SW480 (cell line): ENCODE measurements around the gene SLFN12L.
"Not testable (repeated sequence)": the region's sequence is repeated elsewhere in the genome, so short reads cannot be mapped to it uniquely, and the experiment has no call there.

Experiments
- DNase-seq: peaks from one replicate; pipeline ENCODE4 v3.0.0-alpha.2; 2016; ENCODE audit warnings: low spot score

Gene SLFN12L

GRCh38 chr17:35537601-35538141 is at the start of gene SLFN12L:
Gene SLFN12L (minus strand): TSS chr17:35537678. CDS start chr17:35522364, 15,314 bp downstream.
- no peak for DNase-seq

GRCh38 chr17:35586569-35587073 is 49.1 kb upstream of the SLFN12L start:
- DNase-seq, result peak; percentile 9

DNA sequence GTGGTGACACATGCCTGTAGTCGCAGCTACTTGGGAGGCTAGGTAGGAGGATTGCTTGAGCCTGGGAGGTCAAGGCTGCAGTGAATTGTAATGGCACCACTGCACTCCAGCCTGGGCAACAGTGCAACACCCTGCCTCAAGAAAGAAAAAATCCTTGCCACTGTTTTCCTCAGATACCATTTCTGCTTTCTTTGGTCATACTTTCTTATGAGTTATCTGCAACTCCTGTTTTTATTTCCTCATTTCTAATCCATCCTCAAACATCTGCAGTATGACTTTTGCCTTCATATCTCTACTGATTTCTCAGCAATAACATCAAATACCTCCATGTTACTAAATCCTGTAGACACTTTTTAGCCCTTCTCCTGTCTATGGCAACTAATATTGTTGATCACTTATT is 46.6 kb upstream of the SLFN12L start:
- DNase-seq, result no peak

GRCh38 chr17:35578929-35579432 is 41.5 kb upstream of the SLFN12L start:
- no peak for DNase-seq

DNA sequence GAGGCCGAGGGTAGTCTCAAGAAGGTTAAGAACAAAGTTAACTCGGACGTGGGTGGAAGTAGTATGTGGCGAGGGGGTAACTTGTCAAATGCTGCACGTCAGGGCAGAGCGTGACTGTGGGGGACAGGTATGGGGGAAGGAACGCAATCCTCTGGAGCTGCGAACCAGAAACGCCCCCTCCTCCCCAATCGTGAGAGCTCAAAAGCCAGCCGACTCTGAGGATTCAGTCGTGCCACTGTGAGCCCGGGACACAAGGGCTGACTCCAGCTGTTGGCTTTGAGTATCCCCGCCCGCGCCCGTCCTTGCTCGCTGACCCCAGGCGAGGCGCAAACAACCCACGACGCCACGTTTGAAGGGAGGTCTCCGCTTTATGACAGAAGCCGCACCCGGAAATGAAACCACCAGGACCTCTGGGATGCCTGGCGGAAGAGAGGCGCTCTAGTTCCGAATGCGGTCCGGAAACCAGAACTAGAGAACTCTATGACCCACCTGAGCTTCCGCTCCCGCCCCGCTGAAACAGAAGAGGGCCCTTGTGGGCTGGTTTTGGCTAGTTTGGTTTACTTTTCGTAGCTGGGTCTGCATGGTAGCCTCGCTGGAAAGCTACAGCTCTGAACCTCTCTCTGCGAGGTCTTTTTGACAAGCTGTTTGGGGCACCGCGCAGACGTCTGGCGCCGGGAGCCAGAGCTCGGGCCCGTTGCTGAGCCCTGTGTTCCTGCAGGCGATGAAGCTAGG is 40.9 kb upstream of the SLFN12L start, which contains the start of gene PEX12:
TSS of gene PEX12 (minus strand) at position 375 of the 732 bp plus-strand sequence. CDS start 550 bp downstream, outside the sequence.
- DNase-seq, result peak; percentile 91

DNA sequence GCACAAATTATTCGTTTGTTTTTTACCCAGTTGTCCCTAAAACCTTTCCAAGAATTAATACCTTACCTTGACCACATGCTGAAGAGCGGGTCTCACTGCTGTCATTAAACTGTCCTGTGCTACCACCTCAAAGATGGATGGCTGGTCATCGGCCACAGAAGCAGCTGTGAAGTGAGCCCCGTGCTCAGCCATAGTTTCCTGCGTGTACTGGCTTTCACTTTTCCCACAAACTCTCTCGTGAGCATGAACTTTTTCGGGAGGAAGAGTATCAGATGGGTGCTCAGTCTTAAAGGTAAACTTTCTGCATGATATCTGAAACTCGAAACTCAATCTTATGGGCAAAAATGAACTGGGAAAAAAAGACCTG is 40.3 kb upstream of the SLFN12L start:
- DNase-seq, result peak; percentile 11

GRCh38 chr17:35575759-35576158 is 38.3 kb upstream of the SLFN12L start:
- DNase-seq, result no peak

- DNase-seq, result no peak
These were observed 31.9 kb upstream of the SLFN12L start for GRCh38 chr17:35569405-35569804.

DNA sequence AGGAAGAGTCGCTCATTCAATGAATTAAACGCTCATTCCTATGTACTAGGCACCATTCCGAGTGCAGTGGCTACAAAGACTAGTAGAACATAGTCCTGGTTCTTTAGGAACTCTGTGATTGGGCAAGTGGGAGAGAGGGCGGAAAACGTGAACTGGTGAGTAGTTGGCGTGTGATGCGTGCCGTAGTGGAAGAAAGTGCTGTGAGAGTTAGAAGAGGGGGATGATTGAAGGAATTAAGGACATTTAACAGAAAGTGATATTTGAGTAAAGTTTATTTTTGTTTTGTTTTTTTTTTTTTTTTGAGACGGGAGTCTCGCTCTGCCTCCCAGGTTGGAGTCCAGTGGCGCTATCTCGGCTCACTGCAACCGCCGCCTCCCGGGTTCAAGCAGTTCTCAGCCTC is 31.1 kb upstream of the SLFN12L start:
- DNase-seq, result peak; percentile 53

- no peak for DNase-seq
These were observed 29.5 kb upstream of the SLFN12L start for GRCh38 chr17:35566968-35567367.

DNA sequence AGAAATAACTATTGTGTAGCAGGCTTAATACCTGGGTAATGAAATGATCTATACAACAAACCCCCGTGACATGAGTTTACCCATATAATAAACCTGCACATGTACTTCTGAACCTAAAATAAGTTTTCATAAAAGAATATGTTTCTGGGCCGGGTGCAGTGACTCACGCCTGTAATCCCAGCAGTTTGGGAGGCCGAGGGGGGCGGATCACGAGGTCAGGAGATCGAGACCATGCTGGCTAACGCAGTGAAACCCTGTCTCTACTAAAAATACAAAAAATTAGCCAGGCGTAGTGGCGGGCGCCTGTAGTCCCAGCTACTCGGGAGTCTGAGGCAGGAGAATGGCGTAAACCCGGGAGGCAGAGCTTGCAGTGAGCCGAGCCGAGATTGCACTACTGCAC is 25.7 kb upstream of the SLFN12L start:
- DNase-seq, result not testable (repeated sequence)

GRCh38 chr17:35560703-35561102 is 23.2 kb upstream of the SLFN12L start, which contains the start of gene SLFN14:
Gene SLFN14 (minus strand): TSS chr17:35560819. CDS start chr17:35558062, 2,757 bp downstream.
- no peak for DNase-seq

GRCh38 chr17:35559495-35560210 is 22.2 kb upstream of the SLFN12L start:
- no peak for DNase-seq

DNA sequence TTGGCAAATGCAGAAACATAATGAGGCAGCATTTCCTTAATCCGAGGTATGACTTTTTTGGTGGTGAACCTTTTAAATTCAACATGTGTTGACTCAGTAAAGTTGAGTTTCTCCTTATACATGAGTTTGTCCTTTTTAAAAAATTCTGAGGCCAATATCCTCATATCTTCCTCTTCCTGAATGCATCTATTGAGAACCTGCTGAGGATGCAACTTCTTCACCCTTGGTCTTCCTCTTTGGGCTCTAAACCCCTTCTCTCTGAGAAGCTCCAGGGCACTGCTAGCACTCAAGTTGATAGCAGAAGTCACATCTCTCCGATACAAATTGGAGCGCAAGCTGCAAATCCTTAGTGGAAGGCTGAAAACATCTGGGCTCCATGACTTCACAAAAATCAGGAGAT is 19.9 kb upstream of the SLFN12L start:
- DNase-seq, result no peak

GRCh38 chr17:35555691-35556090 is 18.2 kb upstream of the SLFN12L start:
- DNase-seq, result no peak

DNA sequence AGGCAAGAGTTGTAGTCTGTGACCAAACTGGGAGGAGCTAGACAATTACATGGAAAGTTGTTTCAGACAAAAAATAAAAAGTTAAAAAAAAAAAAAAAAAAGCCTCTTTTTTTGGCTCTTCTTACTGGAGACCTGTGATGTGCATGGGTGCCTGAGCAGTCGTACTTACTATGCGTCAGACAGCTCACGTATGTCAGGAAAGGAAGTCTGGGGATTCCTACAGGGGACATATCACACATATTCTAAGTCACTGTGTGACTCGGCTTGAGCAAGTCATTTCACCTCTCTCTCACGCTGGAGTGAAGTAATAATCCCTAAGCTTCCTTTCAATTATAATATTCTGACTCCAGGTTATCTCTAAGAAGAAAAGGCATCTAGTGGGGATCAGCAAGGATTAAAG is 17.2 kb upstream of the SLFN12L start:
- DNase-seq, result no peak

DNA sequence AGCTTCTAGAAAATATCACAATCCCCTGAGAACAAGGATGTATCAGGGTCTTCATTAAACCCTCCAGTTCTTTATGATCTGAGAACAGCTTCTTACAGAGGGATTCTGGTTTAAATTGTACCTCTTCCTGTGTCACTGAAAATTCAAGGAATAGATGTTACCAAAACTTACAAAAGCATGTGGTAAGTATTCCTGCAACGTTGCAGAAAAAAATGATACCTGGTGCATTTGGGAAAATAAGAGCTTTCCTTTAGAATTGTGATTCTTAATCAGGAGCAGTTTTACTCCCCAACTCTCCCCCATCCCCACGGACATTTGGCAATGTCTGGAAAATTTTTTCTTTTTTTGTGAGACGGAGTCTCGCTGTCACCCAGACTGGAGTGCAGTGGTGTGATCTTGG is 15.8 kb upstream of the SLFN12L start:
- no peak for DNase-seq

GRCh38 chr17:35548978-35549377 is 11.5 kb upstream of the SLFN12L start:
- no peak for DNase-seq

DNA sequence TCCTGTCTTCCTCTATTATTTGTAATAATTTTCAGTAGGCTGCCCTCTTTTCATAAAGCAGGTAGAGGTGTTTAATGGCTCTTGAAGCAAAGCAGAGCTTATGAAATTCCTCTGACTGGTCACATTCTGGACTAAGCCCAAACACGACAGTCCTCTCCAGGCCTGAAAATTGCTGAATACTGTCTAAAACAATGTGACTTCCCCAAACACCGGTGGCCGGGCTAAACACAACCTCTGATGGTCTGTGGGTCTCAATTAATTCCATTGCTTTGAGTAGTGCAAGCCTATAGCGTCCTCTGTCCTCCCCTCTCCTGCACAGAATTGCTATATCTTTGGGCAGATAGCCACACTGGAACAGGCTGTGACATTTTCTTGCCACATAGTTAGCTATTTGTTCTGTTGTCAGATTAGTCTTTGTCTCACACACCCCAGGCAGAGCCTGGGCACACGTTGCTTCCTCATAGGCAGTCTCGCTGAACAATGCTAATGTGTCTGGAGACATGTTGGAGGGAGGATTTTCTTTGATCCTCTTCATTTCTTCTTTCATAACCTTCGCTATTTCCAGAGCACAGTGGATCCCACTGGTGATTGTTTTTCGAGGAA is 10.8 kb upstream of the SLFN12L start:
- no peak for DNase-seq

GRCh38 chr17:35546487-35546886 is 9.0 kb upstream of the SLFN12L start:
- DNase-seq, result no peak

- no peak for DNase-seq
These were observed 7.7 kb upstream of the SLFN12L start for GRCh38 chr17:35545150-35545549.

GRCh38 chr17:35543856-35544255 is 6.4 kb upstream of the SLFN12L start:
- DNase-seq, result no peak
